Gastrocnemius medialis (tissue), 4 donors: ENCODE results near the gene CCDC91.

Experiments
- CTCF ChIP-seq, 5 experiments: fragments of 450-650 bp in 3 of 5; fragments of 200-600 bp in 2 of 5; sonication (generic) in 2 of 5; IDR thresholded peaks in 4 of 5; conservative IDR thresholded peaks in 1 of 5; 1 replicate in 4 of 5; 2 replicates in 1 of 5; pipeline ENCODE4 v1.5.1; 2016 to 2019; ENCODE audit warnings: antibody characterized with exemption in 5 of 5, mild to moderate bottlenecking in 3 of 5, moderate library complexity in 3 of 5
- POLR2A ChIP-seq, 2 donors: fragments of 450-650 bp; IDR thresholded peaks; one replicate each; pipeline ENCODE4 v1.6.1; 2017; ENCODE audit warnings: antibody characterized with exemption in 2 of 2, mild to moderate bottlenecking in 2 of 2, moderate library complexity in 2 of 2

- TF ChIP-seq CTCF (IDR thresholded peaks at IDR 0.05 in 4 of 5, conservative IDR thresholded peaks at IDR 0.05 in 1 of 5) = no peak
- no peak for TF ChIP-seq POLR2A (IDR thresholded peaks at IDR 0.05)
These were observed 347.2 kb downstream of the CCDC91 start for GRCh38 chr12:28537474-28537873.
